IMR-90 (cell line): ENCODE measurements around the gene EGR2. TPM values are rescaled to one million over a fixed set of nuclear protein-coding genes. Genes with fewer than 3 reads are reported as not detected.

Experiments
- ATAC-seq: fragments of 200-7000 bp; cut with Tn5 transposase; 2 replicates; pipeline ENCODE4 v1.9.1; 2020; ENCODE audit warnings: low read depth, mild to moderate bottlenecking, moderate library complexity
- BruUV-seq: library from RNA; stranded (reverse); fragments of 400-500 nt; replicated peaks from 2 replicates; lab custom pipeline; 2021; lab: Mats Ljungman, UMichigan
- CTCF ChIA-PET: fragments of 300-600 bp; formaldehyde crosslinking; extraction: SDS; loops from one replicate; lab custom pipeline; 2021; ENCODE audit warnings: antibody characterized with exemption; lab: Yijun Ruan, JAX
- POLR2A ChIA-PET: fragments of 300-600 bp; sonication (Branson Sonifier 250); formaldehyde crosslinking; loops from one replicate; lab custom pipeline; 2022; ENCODE audit warnings: antibody characterized with exemption; ENCODE audit not compliant: unreplicated experiment; lab: Charles Lee
- DNase-seq: peaks from one replicate; pipeline ENCODE4 v3.0.0; 2013
- H2AFZ ChIP-seq: replicated peaks from 2 replicates; pipeline ENCODE3; 2013; ENCODE audit warnings: low read length, mild to moderate bottlenecking; ENCODE audit not compliant: poor library complexity
- H2AK5ac ChIP-seq: 2 replicates; pipeline ENCODE4 v1.6.1; 2013; ENCODE audit warnings: low read depth, low read length, inconsistent platforms
- H2AK9ac ChIP-seq: replicated peaks from 2 replicates; pipeline ENCODE3; 2013; ENCODE audit warnings: mild to moderate bottlenecking, low read depth, low read length, moderate library complexity; ENCODE audit not compliant: poor library complexity
- H2BK120ac ChIP-seq: 2 replicates; pipeline ENCODE4 v1.6.1; 2013; ENCODE audit warnings: low read depth, low read length, inconsistent platforms
- H2BK15ac ChIP-seq: 3 replicates; pipeline ENCODE4 v1.6.1; 2013; ENCODE audit warnings: low read depth, low read length, inconsistent platforms
- H2BK20ac ChIP-seq: 2 replicates; pipeline ENCODE4 v1.6.1; 2013; ENCODE audit warnings: low read depth, mild to moderate bottlenecking, inconsistent platforms, low read length, moderate library complexity
- H2BK5ac ChIP-seq: 2 replicates; pipeline ENCODE4 v1.6.1; 2013; ENCODE audit warnings: mild to moderate bottlenecking, low read depth, low read length, inconsistent platforms; ENCODE audit not compliant: poor library complexity, severe bottlenecking
- H3K14ac ChIP-seq: replicated peaks from 2 replicates; pipeline ENCODE4 v1.6.1; 2013; ENCODE audit warnings: low read depth, low read length, inconsistent platforms
- H3K18ac ChIP-seq: 2 replicates; pipeline ENCODE4 v1.6.1; 2013; ENCODE audit warnings: low read depth, low read length, control low read depth
- H3K23ac ChIP-seq: 2 replicates; pipeline ENCODE4 v1.6.1; 2013; ENCODE audit warnings: low read depth, low read length, inconsistent platforms
- H3K27ac ChIP-seq: 2 replicates; pipeline ENCODE4 v1.5.1; 2013; ENCODE audit warnings: mild to moderate bottlenecking, control low read depth, low read length; ENCODE audit not compliant: insufficient read depth
- H3K27me3 ChIP-seq: 2 replicates; pipeline ENCODE4 v1.6.1; 2013; ENCODE audit warnings: low read length; ENCODE audit not compliant: control insufficient read depth, insufficient read depth
- H3K36me3 ChIP-seq: 2 replicates; pipeline ENCODE4 v1.6.1; 2013; ENCODE audit warnings: low read length, mixed read lengths; ENCODE audit not compliant: control insufficient read depth, insufficient read depth
- H3K4ac ChIP-seq: 2 replicates; pipeline ENCODE4 v1.6.1; 2013; ENCODE audit warnings: low read depth, low read length, inconsistent platforms
- H3K4me1 ChIP-seq: 2 replicates; pipeline ENCODE4 v1.6.1; 2013; ENCODE audit warnings: low read length, mixed read lengths; ENCODE audit not compliant: control insufficient read depth, insufficient read depth
- H3K4me2 ChIP-seq: 2 replicates; pipeline ENCODE4 v1.6.1; 2013; ENCODE audit warnings: low read depth, mild to moderate bottlenecking, control low read depth, low read length, moderate library complexity
- H3K4me3 ChIP-seq: 2 replicates; pipeline ENCODE4 v1.5.1; 2013; ENCODE audit warnings: low read depth, mild to moderate bottlenecking, control low read depth, low read length, moderate library complexity; ENCODE audit not compliant: insufficient read depth
- H3K56ac ChIP-seq: 2 replicates; pipeline ENCODE4 v1.6.1; 2013; ENCODE audit warnings: low read length, inconsistent platforms; ENCODE audit not compliant: insufficient read depth; ENCODE audit errors: extremely low read depth
- H3K79me1 ChIP-seq, 2 experiments: 2 replicates each; pipeline ENCODE4 v1.6.1; 2013; ENCODE audit warnings: low read length in 2 of 2, inconsistent platforms in 1 of 2, low read depth in 1 of 2
- H3K9ac ChIP-seq: 2 replicates; pipeline ENCODE4 v1.6.1; 2013; ENCODE audit warnings: low read depth, low read length, control low read depth
- H3K9me1 ChIP-seq: 2 replicates; pipeline ENCODE4 v1.6.1; 2013; ENCODE audit warnings: low read length, inconsistent platforms; ENCODE audit not compliant: insufficient read depth
- H3K9me3 ChIP-seq: 2 replicates; pipeline ENCODE4 v1.6.1; 2013; ENCODE audit warnings: low read length; ENCODE audit not compliant: control insufficient read depth, insufficient read depth
- H4K20me1 ChIP-seq: 2 replicates; pipeline ENCODE4 v1.6.1; 2013; ENCODE audit warnings: low read length, inconsistent platforms; ENCODE audit not compliant: insufficient read depth
- H4K5ac ChIP-seq: 2 replicates; pipeline ENCODE4 v1.6.1; 2013; ENCODE audit warnings: mild to moderate bottlenecking, low read depth, low read length, control low read depth
- H4K8ac ChIP-seq, 2 experiments: 2 replicates each; pipeline ENCODE4 v1.6.1; 2013; ENCODE audit warnings: low read depth in 2 of 2, low read length in 2 of 2, control low read depth in 1 of 2, inconsistent platforms in 1 of 2
- H4K91ac ChIP-seq: 2 replicates; pipeline ENCODE4 v1.6.1; 2013; ENCODE audit warnings: low read depth, low read length, inconsistent platforms; ENCODE audit not compliant: insufficient read depth
- BHLHE40 ChIP-seq: fragments of 150-350 bp; IDR thresholded peaks from 2 replicates; pipeline ENCODE4 v1.6.1; 2016; ENCODE audit warnings: mild to moderate bottlenecking, low read depth, low read length
- CEBPB ChIP-seq: IDR thresholded peaks from 2 replicates; pipeline ENCODE4 v1.6.1; 2012; ENCODE audit warnings: low read depth, low read length, improper control_type of control experiment
- CHD1 ChIP-seq: IDR thresholded peaks from 2 replicates; pipeline ENCODE4 v1.6.1; 2012; ENCODE audit warnings: low read depth, low read length, improper control_type of control experiment
- MAFK ChIP-seq: IDR thresholded peaks from 2 replicates; pipeline ENCODE4 v1.6.1; 2012; ENCODE audit warnings: low read depth, low read length, improper control_type of control experiment
- MAZ ChIP-seq: IDR thresholded peaks from 2 replicates; pipeline ENCODE4 v1.6.1; 2012; ENCODE audit warnings: low read depth, mild to moderate bottlenecking, low read length, improper control_type of control experiment, moderate library complexity, borderline replicate concordance
- NFE2L2 ChIP-seq: fragments of 150-350 bp; IDR thresholded peaks from 2 replicates; pipeline ENCODE4 v1.6.1; 2016; ENCODE audit warnings: low read depth, mild to moderate bottlenecking, low read length
- POLR2A ChIP-seq: IDR thresholded peaks from 2 replicates; pipeline ENCODE4 v1.6.1; 2012; ENCODE audit warnings: mild to moderate bottlenecking, low read depth, low read length
- RAD21 ChIP-seq: IDR thresholded peaks from 2 replicates; pipeline ENCODE4 v1.6.1; 2012; ENCODE audit warnings: low read length, improper control_type of control experiment
- RCOR1 ChIP-seq: IDR thresholded peaks from 2 replicates; pipeline ENCODE4 v1.6.1; 2012; ENCODE audit warnings: mild to moderate bottlenecking, low read length, improper control_type of control experiment; ENCODE audit not compliant: insufficient replicate concordance
- RFX5 ChIP-seq: IDR thresholded peaks from 2 replicates; pipeline ENCODE4 v1.8.0; 2012; ENCODE audit warnings: low read depth, mild to moderate bottlenecking, low read length, moderate library complexity
- SMC3 ChIP-seq: fragments of 150-350 bp; IDR thresholded peaks from 2 replicates; pipeline ENCODE4 v1.6.1; 2016; ENCODE audit warnings: low read depth, mild to moderate bottlenecking, antibody characterized with exemption, low read length, moderate library complexity
- WGBS, 2 experiments: methylation state at CpG; one replicate each; pipeline versions ENCODE4 v1.1.5 to v1.1.7; 2013; ENCODE audit warnings: missing lambda C conversion rate in 2 of 2; ENCODE audit not compliant: insufficient read length in 1 of 2; ENCODE audit errors: extremely low coverage in 2 of 2; 5-methylcytosine and 5-hydroxymethylcytosine counted together
- dilution Hi-C: fragments of 300-500 bp; cut with HindIII; formaldehyde crosslinking; loops from one replicate; pipeline ENCODE4 v1.14.3; 2018; ENCODE audit warnings: low sequenced_read_pairs; ENCODE audit not compliant: unreplicated experiment
- in situ Hi-C: fragments of 300-500 bp; cut with MboI; formaldehyde crosslinking; loops from 3 replicates; pipeline ENCODE4 v1.14.3; 2019; ENCODE audit warnings: low sequenced_read_pairs, inconsistent platforms, mixed read lengths
- intact Hi-C: fragments of 100-400 bp; cut with micrococcal nuclease; formaldehyde crosslinking; loops from 2 replicates; pipeline ENCODE4 v1.10.0; 2022
- polyA plus RNA-seq, 3 experiments: library from polyadenylated mRNA; depleted of rRNA; stranded (reverse); fragments of >200 nt; gene quantifications; 2 replicates each; pipeline ENCODE4 v1.2.3, GENCODE V29; 2012; ENCODE audit warnings: low replicate concordance in 1 of 3
- total RNA-seq: library from RNA; depleted of rRNA; stranded (reverse); fragments of >200 nt; gene quantifications from 2 replicates; pipeline ENCODE4 v1.2.3, GENCODE V29; 2012
- TF ChIP-seq, protein P1 (sequence below): fragments of 150-350 bp; IDR thresholded peaks from 2 replicates; pipeline ENCODE4 v1.6.1; 2017; ENCODE audit warnings: mild to moderate bottlenecking, antibody characterized with exemption, low read length, low read depth
- TF ChIP-seq, protein P2 (sequence below): fragments of 150-350 bp; IDR thresholded peaks from 2 replicates; pipeline ENCODE4 v1.6.1; 2016; ENCODE audit warnings: low read depth, mild to moderate bottlenecking, low read length, moderate library complexity, borderline replicate concordance
- TF ChIP-seq, protein P3 (sequence below): conservative IDR thresholded peaks from 2 replicates; pipeline ENCODE4 v1.5.1; 2012; ENCODE audit warnings: mild to moderate bottlenecking, low read depth, low read length, improper control_type of control experiment

The EGR2 gene
- total and polyA plus RNA-seq, 2 of the 4 experiments (the other 2 are of a cell fraction) = 0.36 to 1.2 TPM

DNA sequence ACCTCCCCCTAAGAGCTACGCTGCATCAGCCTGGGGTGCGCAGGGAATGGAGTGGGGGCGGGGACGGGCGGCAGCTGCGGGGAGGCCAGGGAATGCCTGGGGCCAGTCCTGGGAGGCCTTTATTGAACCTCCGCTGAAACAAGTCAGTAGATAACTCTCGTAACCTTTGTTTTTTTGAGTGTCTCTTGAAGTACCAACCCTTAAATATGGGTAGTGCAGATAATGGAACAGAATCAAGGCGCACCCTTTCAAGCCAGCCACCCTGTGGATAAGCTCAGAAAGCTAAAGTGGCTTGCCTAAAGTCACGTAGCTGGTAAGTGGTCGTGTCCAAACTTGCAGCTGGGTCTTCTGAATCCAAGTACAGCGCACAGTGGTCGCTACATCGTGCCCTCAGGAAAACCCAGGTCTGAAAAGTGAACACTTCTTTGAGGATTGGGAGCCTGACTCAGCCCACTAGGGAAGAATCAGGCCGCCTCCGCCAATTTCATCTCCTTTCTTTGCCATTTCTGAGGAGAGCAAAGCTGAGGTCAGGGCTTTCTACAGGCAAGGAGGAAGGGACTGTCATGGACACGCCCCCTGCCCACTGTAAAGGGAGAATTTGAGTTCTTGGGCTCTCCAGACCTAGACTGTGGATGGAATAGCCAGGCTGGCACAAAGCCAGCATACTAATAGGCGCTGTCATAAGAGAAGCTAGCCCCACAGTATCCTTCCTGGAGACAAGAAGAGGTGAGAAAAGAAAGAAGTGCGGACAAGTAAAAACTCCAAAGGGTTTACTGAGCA lies 3.2 kb upstream of the EGR2 start:
- Histone ChIP-seq H3K27ac (no peak overlapping the region), H3K27me3 (peaks cover 48% of the 10 kb centered on the region), H2BK15ac (no peak overlapping the region), H3K79me1 (no peaks in the 10 kb centered on the region), H2AK5ac (no peak overlapping the region), H3K36me3 (no peaks in the 10 kb centered on the region), H3K9me3 (no peaks in the 10 kb centered on the region), H2BK20ac (no peak overlapping the region), H3K4me3 (no peak overlapping the region), H3K56ac (no peak overlapping the region), H4K5ac (no peak overlapping the region), H4K91ac (no peak overlapping the region), H3K9me1 (no peaks in the 10 kb centered on the region), H2AFZ (no peak overlapping the region), H3K14ac (no peak overlapping the region), H3K4ac (no peak overlapping the region), H2AK9ac (no peak overlapping the region), H3K23ac (no peak overlapping the region), H4K8ac (no peak overlapping the region), H3K4me2 (no peak overlapping the region; the same call in 1 of the 2 replicates), H2BK5ac (no peak overlapping the region), H3K4me1 (peaks cover 7% of the 10 kb centered on the region; the same call in 1 of the 2 replicates), H3K18ac (no peak overlapping the region), H2BK120ac (no peak overlapping the region), H3K9ac (no peak overlapping the region), H4K20me1 (peaks cover 9% of the 10 kb centered on the region)
- POLR2A ChIA-PET = interaction anchor here (0.5 kb wide), 1 partner anchor 326 kb away, joined by 3 read pairs; no protein-coding TSS in a partner anchor
- CTCF ChIA-PET = interaction anchor here (0.9 to 1.5 kb wide), 2 partner anchors 206 to 326 kb away, joined by 3 to 4 read pairs; no protein-coding TSS in a partner anchor
- dilution Hi-C loops = no loop called here
- in situ Hi-C loops = loop anchor here (10.0 to 25.0 kb wide), 3 partner anchors 335 to 782 kb away; partner anchors contain the start of gene RTKN2
- WGBS, 2 experiments = 57% methylated on average over 7 of the region's 19 CpGs; no CpG with 5 or more reads in 1 of the 2 experiments
- no peak for DNase-seq
- no peak for ATAC-seq
- BruUV-seq = no TSS peak
- intact Hi-C loops = loop anchor here (5.0 kb wide), 2 partner anchors 263 to 552 kb away; partner anchors contain the start of gene RTKN2
- TF ChIP-seq, protein P1, sequence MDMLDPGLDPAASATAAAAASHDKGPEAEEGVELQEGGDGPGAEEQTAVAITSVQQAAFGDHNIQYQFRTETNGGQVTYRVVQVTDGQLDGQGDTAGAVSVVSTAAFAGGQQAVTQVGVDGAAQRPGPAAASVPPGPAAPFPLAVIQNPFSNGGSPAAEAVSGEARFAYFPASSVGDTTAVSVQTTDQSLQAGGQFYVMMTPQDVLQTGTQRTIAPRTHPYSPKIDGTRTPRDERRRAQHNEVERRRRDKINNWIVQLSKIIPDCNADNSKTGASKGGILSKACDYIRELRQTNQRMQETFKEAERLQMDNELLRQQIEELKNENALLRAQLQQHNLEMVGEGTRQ = no peak
- TF ChIP-seq RAD21 (no peak), SMC3 (no peak), RCOR1 (no peak), POLR2A (no peak), NFE2L2 (no peak), CEBPB (no peak), MAZ (no peak), BHLHE40 (no peak), MAFK (no peak), CHD1 (no peak), RFX5 (no peak)
- TF ChIP-seq, protein P2, sequence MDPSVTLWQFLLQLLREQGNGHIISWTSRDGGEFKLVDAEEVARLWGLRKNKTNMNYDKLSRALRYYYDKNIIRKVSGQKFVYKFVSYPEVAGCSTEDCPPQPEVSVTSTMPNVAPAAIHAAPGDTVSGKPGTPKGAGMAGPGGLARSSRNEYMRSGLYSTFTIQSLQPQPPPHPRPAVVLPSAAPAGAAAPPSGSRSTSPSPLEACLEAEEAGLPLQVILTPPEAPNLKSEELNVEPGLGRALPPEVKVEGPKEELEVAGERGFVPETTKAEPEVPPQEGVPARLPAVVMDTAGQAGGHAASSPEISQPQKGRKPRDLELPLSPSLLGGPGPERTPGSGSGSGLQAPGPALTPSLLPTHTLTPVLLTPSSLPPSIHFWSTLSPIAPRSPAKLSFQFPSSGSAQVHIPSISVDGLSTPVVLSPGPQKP = no peak
- TF ChIP-seq, protein P3, sequence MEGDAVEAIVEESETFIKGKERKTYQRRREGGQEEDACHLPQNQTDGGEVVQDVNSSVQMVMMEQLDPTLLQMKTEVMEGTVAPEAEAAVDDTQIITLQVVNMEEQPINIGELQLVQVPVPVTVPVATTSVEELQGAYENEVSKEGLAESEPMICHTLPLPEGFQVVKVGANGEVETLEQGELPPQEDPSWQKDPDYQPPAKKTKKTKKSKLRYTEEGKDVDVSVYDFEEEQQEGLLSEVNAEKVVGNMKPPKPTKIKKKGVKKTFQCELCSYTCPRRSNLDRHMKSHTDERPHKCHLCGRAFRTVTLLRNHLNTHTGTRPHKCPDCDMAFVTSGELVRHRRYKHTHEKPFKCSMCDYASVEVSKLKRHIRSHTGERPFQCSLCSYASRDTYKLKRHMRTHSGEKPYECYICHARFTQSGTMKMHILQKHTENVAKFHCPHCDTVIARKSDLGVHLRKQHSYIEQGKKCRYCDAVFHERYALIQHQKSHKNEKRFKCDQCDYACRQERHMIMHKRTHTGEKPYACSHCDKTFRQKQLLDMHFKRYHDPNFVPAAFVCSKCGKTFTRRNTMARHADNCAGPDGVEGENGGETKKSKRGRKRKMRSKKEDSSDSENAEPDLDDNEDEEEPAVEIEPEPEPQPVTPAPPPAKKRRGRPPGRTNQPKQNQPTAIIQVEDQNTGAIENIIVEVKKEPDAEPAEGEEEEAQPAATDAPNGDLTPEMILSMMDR = no peak
